NCI-H2081 treated with DMSO at 0.1 percent for 48 hours (cell line): ENCODE measurements around the gene OR52H1.

Experiments used
- DNase-seq: peaks from one replicate; lab custom pipeline; 2025; lab: John Stamatoyannopoulos, UW

The OR52H1 gene

DNA sequence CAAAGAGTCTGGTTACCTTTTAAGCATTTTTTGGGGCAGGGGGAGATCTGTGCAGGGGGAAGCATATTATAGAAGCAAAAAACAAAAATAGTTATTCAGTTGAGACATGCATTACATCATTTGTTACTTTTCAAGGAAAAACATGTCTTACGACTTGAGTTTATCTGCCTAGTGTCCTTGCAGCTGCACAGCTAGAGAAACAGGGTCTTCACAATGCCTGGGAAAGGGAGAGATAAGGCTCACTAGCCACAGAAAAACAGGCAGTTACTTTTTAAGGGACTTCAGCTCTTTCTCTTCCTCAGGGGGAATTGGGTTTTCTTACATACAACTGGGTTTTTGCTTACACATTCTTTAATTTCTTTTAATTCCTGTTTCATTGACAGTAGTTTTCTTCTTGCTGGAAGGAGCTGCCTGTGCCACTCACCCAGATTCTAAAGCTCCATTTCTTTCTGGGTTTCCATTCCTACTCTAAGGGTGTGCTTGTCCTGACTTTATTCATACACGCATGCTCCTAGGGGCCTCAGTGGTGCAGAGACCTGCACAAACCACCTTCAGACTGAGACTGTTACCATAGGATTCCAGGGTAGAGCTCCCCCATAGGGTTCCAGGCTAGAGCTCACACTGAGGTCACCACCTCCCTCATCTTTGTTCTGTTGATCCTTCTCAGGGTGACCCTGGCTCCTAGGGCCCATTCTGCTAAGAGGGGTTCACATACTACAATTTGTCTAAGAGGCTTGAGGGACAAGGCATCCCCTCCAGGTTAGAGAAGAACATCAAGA is 17.1 kb downstream of the OR52H1 start:
- DNase-seq: no peak

DNA sequence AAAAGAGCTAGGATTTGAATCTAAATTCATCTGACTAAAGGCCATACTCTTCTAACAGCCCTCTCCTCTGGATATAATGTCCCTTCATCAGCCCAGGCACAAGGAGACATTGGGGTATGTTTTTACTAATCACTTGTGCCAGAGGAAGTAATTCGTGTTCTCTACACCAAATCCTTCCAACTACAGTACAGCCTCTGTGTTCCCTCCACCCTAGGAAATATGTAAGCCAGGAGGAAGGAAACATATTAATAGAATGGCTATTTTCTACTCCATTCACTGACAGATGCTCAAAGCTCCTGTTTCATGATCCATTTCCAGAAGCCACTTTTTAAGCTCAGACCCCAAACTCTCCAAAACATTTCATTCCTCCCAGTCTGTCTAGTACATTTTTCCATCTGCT is 19.8 kb downstream of the OR52H1 start:
- no peak for DNase-seq

DNA sequence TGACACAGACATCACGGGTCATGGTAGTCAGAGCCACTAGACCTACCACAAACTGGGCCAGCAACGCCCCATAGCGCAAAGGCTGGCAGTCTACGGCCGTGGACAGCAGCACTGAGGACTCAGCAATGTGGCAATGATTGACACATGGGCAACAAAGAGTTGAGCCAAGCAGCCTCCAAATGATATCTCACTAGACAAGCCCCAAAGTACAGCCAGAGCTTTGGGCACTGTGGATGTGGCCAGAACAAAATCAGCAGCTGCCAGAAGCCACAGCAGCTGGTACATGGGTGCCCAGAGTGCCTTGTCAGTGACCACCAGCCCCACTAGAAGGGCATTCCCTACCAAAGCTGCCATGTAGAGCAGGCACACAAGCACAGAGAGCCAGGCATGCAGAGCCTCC is 20.6 kb downstream of the OR52H1 start:
- no peak for DNase-seq

DNA sequence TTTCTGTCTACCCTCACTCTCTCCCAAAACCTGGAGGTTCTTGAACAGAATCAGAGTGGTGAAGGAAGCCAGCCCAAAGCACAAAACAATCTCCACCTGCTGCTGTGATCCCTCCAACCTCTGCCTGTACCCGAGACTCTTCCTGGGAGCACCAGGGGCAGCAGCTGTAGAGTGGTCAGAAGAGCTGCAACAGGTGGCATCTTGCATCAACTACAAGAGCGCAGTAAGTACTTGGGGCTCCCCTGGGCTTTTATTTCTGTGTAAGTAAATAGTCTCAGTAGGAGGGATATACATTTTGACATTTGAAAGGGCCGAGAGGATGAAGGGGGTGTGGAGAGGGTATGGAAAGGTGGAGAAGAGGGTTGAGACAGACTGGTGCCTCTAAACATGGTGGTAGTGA is 23.6 kb downstream of the OR52H1 start:
- no peak for DNase-seq

DNA sequence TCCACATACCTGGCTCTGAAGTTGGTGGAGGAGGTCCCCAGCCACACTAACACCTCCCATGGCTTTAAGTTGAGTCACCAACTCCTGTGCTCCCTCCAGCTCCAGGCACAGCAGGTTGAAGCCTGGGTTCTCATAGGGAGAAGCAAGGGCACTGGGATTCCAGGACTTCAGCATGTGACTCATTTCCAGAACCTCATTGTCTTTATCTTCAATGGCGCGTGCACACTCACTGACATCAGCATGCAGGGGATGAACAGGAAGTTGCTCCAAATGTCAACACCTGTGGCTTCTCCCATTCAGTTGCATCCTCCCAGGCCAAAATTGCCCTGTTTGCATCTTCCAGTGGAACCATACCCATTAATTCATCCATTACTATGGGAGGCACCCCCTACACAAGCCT is 26.0 kb downstream of the OR52H1 start:
- DNase-seq: no peak

DNA sequence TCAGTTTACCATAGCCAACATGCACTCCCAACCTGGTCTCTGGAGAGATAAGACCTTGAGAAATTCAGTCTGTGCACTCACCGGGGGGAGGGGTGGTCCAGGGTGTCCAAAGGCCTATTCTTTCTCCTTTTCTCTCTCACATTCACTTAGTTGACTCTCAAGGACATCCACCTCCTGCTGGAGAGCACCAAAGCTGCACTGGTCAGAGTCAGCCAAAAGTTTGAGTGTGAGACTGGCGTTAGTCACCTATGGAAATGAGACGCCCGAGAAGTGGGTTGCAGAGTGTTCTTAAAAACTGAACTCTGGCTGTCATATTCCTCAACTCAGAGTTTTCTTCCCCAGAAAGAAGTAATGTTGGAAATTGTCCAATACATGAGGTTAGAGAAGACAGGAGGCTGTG is 26.8 kb downstream of the OR52H1 start:
- DNase-seq: no peak

DNA sequence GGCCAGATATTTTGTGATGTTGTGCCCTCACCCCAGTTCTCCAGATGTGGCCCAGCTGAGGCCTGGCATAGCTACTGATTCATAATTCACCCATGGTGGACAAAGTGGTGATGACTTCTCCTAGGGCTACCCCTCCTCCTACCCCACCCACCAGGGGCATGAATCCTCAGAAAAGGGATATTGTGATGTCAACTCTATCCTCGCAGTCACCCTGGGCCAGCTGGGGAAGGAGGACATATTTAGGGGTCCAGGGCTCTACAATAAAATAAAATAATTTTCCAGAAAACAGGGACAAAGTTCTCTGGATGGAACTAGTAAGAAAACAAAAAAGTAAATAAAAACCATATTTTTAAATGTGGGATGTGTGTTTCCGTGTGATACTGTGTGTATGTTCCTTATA is 31.7 kb downstream of the OR52H1 start, which contains the start of gene UBQLNL:
UBQLNL (minus strand) TSS at position 101 of the 400 bp plus-strand sequence. CDS start 258 bp downstream, outside the sequence.
- no peak for DNase-seq

DNA sequence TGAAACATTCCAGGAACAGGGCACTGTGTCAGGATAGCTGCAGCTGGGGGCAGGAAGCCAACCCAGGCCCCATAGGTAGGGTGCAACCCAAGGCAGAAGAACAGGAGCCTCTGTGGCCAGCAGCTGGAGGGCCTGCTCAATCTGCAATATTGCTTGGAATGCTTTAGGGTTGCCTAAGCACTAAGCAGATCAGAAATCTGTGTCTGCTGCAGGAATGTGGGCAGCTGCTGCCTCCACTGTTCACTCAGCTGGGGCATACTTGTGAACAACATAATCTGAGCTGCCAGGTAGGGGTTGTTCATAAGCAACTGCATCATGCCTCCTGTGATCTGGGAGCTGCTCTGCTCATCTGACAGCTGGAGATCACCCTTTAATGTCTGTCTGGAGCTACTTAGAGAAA is 33.5 kb downstream of the OR52H1 start:
- DNase-seq: no peak

DNA sequence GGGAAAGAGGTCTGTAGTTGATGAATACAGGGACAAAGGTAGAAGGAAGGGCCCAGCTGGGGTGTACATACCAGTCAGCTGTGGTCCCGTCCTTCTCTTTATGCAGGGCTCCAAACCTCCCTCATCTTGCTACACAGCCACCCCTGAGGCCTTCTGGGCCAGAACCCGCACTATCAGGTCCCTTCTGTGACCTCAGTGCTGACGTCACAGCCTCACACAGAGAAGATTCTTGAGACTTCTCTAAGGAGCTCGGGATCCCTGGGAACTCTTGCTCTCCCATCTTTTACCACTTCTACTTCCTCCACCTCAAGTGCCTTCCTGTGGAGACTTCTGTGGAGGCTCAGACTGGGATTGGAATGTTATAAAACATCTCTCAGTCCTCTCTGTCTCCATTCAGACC is 38.5 kb downstream of the OR52H1 start, which contains the start of gene UBQLN3:
UBQLN3 (minus strand) TSS at position 155 of the 400 bp plus-strand sequence. CDS start 399 bp downstream, outside the sequence.
- no peak for DNase-seq

DNA sequence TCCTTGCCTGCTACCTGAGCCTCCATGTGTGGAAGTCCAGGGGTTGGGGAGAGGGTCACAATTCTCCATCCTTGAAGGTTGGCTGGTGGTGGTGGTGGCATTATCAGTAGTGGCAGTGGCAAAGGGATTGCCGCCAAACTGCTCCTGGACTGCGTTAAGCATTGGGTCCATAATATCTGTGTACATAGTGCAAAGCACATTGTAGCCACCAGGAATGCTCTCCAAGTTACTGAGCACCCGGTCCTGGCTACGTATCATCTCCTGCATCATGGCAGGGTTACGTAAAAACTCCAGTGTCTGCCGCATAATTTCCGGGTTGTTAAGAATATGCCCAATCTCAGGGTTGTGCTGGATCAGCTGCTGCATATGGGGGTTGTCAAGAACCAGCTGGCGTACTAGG is 39.7 kb downstream of the OR52H1 start:
- no peak for DNase-seq

DNA sequence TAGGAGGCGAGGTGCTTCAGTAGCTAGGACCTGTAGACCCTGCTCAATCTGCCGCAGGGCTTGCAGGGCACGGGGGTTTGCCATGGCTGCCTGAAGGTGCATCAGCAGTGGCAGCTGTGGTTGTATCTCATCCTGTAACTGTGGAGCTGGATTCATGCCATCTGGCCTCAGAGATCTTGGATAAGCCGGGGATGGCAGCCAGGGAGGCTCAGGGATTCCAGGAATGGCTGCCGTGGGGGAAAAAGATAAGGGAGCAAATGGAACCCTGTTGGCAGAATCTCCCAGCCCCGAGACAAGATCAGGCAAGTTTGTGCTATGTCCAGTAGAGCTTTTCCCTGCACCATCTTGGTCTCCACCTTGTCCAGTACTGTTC is 40.4 kb downstream of the OR52H1 start:
- DNase-seq: no peak

DNA sequence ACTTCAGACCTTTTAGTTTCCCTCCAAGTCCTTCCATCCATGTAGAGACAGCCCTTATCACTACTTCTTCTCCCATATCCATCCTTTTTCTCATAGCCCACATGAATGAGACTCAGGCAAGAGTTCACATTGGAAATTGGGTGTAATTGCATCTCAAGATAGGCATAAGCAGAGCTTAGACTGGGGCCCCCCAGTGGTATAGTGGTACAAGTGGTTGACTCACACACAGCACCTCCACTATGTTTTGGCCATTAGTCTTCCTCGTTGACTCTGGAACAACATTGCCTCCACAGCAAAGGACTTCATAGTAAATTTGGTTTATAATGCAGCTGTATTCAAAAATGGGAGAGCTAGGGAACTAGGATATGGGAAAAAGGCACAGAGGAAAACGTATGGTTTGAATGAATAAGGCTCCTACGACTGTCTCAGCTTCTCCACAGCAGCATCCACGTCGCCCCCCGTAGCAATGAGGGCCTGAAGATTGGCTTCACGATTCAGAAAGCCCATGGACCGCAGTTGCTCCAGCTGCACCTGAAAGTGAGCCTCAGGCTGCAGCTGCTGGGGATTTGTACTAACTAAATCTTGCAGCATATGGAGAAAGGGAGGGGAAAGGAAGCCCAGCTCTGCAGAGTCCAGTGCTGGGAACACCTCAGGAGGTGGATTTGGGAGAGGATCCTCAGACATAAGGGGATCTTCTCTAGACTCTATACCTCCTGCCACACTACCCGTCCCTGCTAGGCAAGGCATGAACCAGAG is 41.0 kb downstream of the OR52H1 start:
- DNase-seq: no peak

DNA sequence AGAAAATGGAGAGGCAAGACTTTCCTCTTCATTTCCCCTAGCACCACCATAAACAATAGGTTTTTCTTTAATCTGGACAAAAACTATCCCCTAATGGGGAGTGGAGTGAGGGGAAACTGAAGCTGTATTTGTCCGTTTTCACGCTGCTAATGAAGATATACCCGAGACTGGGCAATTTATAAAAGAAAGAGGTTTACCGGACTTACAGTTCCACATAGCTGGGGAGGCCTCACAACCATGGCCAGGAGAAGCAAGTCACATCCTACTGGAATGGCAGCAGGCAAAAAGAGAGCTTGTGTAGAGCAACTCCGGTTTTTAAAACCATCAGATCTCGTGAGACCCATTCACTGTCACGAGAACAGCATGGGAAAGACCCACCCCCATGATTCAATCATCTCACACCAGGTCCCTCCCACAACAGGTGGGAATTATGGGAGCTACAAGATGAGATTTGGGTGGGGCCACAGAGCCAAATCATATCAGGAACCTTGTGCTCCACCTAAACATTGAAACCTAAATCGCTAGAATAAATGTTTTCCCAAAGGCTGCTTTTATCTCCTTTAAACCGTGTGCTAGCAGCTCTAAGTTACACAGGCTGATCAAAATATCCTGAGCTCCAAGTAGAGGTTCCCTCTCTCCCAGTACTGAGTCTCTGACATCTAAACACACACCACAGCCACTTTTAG is 42.8 kb downstream of the OR52H1 start:
- DNase-seq: no peak

DNA sequence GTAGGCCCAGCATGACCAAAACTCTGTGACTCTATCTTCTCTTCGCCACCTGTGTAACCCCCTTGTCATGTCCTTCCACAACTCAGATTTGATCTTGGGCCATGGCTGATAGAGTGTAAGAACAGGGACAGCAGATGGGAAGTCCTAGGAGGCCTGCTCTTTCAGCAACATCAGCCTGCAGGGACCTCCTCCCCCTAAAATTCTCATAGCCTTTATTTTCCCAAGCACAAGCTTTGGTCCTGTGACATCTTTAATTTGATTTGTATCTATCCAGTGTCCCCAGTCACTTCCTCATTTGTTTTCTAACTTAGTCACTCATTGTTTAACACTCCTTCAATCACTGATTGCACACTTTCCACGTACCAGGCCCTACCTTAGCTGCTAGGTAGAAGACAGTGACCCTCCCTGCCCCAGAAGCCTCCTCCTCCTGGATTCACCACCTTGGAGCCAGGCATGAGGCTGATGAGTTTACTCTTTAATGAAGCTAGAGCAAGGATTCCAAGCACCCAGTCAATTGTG is 43.9 kb downstream of the OR52H1 start:
- no peak for DNase-seq

DNA sequence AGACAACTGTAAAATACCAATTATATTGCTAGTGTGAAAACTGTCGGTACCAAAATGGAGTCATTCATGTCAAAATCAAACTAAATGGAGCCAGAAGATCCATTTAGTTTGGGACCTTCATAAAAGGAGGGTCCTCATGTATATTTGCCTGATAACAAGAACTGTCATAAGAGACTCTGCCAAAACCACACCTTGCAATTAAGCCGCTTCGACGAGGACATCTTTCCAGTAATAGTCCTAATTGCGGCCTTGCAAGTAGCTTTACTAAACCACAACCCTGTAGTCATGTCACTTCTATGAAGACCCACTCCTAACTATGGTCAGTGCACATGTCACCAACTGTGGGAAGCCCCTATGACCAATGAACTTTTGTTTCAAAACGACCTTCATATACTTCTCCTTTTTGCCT is 47.9 kb downstream of the OR52H1 start:
- DNase-seq: no peak

DNA sequence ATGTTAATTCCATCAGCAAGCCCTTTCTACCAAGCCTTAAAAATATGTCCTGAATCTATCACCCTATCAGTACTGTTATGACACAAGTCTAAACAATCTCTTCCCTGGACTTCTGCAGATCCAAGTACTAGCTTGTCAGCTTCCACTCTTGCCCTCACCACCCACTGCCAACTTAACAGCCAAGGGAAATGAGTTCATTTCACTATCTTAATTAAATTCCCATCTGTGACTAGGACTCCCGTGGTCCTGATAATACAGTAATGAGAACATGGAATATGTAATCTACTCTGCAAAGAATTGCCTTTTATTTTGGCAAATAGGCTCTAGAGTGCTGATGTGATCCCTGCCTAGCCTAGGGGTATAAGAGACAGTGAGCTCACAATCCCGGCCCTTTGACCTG is 48.7 kb downstream of the OR52H1 start:
- no peak for DNase-seq
